Activated naive CD4-positive, alpha-beta T cell treated with anti-CD3 and anti-CD28 coated beads, Interleukin-2, amount 50 U/mL, for 16 hours (primary cell): Measurements from ENCODE around the gene CCL13.

Source experiments
- DNase-seq: peaks from one replicate; pipeline ENCODE4 v3.0.0-alpha.2; 2020

The CCL13 gene

GRCh38 chr17:34386697-34387550 is 30.6 kb downstream of the CCL13 start:
- DNase-seq = no peak

DNA sequence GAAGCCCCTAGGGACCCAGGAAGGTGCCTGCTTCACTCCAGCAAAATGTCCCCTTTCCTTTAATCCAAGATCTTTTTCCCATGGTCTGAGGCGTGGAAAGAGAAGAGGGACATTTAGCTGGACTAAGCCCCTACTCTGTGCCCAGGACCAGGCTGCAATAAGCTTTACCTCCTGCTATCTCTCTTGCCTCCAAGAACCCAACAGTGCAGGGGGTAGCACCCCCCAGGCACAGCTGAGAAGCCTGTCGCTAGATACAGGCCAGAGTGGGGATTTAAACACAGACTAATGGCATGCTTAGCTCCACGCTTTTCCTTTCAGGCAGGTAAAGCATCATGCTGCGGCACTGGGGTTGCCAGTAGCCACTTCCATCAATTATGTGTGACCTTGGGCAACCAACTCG is 31.3 kb downstream of the CCL13 start:
- no peak for DNase-seq

- no peak for DNase-seq
Observed at GRCh38 chr17:34389126-34389750, 33.0 kb downstream of the CCL13 start.

DNA sequence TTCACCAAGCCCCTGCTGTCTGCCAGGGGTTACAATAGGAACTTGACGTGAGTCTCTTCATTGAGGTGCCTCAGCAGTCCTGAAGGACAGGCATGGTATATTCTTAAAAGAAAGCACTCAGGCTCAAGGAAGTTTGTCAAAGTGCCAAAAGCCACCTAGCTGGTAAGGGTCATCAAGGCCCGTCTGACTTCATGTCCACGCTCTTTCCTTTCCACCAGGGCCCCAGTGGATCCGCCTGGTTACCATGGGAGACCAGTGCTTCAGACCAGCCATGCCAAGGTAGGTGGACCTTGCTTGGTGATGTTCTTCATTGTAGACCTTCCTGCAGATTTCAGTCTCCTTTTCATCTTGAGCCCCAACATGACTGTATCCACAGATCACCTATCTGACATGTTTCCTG is 34.4 kb downstream of the CCL13 start:
- no peak for DNase-seq

DNA sequence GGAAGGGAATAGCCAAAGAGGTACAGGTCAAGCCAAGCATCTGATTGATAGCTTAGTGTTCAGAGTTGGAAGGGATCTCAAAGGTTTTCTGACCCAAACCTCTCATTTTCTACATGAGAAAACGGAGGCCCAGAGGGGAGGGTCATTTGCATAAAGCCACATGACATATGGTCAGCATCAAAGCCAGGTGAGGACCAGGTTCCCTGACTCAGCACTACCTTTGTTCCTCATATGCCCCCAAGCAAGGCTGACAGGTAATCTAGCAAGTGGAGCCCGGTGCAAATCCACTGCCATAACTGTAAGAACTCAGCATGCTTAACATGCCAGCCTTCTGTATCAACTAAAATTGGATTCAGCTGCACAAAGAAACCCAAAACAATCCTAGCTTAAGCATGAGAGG is 35.0 kb downstream of the CCL13 start:
- DNase-seq = no peak

DNA sequence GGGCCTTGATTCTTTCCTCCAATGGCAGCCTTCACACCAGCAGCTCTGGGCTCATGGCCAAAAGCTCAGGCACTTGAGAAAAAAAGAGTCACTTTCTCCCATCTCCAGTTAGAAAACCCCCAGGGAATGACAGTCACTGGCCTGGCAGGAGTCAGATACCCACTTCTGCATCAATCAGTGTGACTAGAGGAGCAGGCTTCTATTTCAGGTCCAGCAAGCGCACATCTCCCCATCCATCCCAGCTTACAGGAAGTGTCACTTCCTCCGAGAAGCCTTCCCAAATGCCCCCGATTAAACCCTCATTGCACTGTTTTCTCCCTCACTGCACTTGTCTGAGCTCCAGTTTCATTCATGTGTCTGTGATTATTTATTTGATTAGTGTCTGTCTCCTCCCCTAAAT is 37.1 kb downstream of the CCL13 start:
- no peak for DNase-seq

GRCh38 chr17:34397265-34397664 is 41.0 kb downstream of the CCL13 start:
- no peak for DNase-seq

DNA sequence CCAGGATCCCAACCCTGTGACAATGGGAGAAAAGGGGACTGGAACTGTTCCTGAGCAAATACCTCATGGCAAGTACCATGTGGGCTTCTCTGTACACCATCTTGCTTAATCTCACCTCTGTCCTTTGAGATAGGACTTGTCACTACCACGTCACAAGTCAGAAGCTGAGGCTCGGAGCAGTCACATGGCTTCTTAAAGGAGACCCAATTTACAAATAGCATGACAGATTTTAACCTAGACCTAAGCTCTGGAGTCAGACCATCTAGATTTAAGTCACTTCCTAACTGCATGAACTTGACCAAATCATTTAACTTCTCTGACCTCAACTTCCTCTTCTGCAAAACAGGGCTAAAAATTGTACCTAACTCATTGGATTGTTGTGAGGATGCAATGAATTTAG is 42.7 kb downstream of the CCL13 start:
- DNase-seq = no peak

GRCh38 chr17:34399725-34400124 is 43.4 kb downstream of the CCL13 start:
- no peak for DNase-seq

DNA sequence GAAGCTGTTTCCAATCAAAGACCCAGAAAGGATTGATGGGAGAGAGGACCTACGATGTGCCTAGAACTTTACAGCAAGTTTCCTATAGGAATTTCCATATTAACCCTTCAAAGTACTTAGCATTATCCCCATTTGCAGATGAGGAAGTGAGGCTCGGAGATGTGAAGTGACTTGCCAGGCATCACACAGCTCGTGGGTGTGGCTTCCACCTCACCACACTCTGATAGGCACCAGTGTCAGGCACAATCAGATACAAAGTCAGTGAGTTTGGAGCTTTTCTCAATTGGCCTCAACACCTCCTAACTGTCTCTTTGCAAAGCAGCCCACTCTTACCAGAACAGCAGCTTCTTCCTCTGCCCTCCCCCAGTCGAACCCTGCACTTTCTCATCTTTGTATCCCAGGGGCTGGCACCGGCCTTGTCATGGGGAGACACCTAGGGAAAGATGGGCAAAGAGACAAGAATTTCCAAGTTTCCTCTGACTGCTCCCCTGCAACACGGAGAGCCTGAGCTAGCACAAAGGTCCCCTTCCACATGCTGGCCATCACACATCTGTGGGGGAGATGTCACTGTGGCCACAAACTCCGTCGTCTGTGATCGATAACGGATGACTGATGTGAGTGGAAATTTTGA is 44.1 kb downstream of the CCL13 start:
- no peak for DNase-seq

DNA sequence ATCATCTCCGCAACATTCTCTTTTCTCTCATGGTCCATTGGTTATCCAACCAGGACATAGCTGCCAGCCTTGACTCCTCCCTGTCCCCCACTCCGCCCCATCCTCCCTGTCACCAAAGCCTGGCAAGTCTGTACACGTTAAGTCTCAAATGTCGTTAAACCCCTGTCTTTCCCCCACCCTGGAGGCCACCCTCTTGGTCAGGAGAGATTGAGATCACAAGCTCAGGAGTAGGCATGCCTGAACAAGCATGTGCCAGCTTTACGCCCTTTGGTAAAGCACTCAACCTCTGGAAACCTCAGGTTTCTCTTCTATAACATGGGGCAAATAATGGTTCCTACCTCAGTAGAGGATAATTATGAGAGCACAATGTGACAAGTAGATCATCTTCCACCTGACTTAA is 44.9 kb downstream of the CCL13 start:
- DNase-seq = no peak

DNA sequence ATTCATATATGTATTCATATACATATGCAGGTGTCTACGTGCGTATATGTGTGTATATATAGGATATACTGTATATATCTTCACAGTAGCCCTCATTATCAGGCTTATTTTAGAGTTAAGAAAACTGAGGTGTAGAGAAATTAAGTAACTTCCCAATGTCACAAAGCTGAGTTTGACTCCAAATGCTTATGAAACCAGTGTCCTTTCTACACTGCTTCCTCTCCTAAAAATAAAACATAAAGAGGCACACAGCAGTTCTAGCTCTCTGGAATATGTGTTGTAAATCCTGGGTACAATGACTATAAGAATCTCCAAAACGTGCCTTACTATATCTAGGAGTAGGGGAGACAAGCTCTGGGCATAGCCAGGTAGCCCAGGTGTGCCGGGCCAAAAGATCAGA is 46.7 kb downstream of the CCL13 start:
- DNase-seq = no peak

DNA sequence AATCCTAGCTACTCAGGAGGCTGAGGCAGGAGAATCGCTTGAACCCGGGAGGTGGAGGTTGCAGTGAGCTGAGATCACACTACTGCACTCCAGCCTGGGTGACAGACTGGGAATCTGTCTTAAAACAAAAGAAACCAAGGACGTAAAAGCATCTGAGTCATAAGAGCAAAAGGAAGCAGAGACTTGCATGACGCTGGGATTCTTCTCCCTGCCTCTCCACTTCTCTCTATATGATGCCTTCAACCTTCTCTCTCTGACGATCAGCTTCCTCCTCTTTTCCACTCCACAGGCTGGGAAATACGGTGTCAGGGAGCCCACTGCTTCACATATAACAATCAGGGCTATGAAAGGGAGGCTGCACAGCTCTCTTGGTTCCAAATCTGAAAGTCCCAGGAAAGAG is 49.9 kb downstream of the CCL13 start:
- no peak for DNase-seq
